Epithelial cell of proximal tubule (primary cell): ENCODE results near the gene WNT5B. TPM values are rescaled to one million over a fixed set of nuclear protein-coding genes. Genes with fewer than 3 reads are reported as not detected.

Experiments used
- DNase-seq: peaks from one replicate; pipeline ENCODE4 v3.0.0-alpha.2; 2011; ENCODE audit warnings: low read depth
- H3K4me3 ChIP-seq: 2 replicates; pipeline ENCODE4 v1.5.1; 2011; ENCODE audit warnings: low read depth, mild to moderate bottlenecking, low read length
- total RNA-seq: library from RNA; depleted of rRNA; stranded (reverse); fragments of >200 nt; gene quantifications from 2 replicates; pipeline ENCODE4 v1.2.3, GENCODE V29; 2015
- TF ChIP-seq, protein P1 (sequence below): conservative IDR thresholded peaks from 2 replicates; pipeline ENCODE4 v1.5.1; 2012; ENCODE audit warnings: low read depth, mild to moderate bottlenecking, low read length

Gene WNT5B
- total RNA-seq, 1 donor from 2014 or later, result 6.6 TPM

DNA sequence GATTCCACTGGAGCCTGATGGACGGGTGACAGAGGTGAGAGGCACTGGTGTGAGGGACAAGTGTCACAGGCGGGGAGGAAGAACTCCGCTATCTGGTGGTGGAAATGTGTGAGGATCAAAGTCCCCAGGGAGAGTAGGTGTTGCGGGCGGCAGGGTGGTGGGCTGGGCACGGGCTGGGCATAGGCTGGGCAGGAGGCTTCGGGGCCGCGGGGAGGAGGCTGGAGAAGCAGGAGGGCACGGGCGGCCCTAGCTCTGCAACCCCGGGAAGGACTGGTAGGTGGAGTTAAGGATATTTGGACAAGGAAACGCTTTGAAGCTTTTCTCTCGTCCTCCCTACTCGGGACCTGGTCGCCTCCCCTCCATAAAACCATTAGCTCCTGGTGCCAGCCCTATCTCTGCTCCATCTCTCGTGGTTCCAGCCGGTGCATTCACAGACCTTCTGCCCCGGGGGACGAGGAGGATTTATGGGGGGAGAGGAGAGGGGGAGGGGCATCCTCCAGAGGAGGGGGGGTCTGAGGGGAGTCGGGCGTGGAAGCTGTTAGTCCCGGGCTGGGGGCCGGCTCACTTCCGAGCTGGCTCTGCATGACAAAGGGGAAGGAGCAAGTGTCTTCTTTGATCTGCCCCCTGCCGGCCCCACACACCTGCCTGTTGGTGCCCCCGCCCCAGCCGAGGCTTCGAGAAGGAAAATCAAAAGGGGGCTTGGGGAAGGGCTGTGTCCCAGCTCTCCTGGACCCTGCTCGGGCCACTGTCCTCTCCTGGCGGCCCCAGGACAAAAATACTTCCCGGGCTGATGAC, 504 bp downstream of the WNT5B start:
- DNase-seq, result no peak
- peak overlapping the region; percentile 60 for H3K4me3 ChIP-seq
- TF ChIP-seq, protein P1, sequence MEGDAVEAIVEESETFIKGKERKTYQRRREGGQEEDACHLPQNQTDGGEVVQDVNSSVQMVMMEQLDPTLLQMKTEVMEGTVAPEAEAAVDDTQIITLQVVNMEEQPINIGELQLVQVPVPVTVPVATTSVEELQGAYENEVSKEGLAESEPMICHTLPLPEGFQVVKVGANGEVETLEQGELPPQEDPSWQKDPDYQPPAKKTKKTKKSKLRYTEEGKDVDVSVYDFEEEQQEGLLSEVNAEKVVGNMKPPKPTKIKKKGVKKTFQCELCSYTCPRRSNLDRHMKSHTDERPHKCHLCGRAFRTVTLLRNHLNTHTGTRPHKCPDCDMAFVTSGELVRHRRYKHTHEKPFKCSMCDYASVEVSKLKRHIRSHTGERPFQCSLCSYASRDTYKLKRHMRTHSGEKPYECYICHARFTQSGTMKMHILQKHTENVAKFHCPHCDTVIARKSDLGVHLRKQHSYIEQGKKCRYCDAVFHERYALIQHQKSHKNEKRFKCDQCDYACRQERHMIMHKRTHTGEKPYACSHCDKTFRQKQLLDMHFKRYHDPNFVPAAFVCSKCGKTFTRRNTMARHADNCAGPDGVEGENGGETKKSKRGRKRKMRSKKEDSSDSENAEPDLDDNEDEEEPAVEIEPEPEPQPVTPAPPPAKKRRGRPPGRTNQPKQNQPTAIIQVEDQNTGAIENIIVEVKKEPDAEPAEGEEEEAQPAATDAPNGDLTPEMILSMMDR, result peak; percentile 32

DNA sequence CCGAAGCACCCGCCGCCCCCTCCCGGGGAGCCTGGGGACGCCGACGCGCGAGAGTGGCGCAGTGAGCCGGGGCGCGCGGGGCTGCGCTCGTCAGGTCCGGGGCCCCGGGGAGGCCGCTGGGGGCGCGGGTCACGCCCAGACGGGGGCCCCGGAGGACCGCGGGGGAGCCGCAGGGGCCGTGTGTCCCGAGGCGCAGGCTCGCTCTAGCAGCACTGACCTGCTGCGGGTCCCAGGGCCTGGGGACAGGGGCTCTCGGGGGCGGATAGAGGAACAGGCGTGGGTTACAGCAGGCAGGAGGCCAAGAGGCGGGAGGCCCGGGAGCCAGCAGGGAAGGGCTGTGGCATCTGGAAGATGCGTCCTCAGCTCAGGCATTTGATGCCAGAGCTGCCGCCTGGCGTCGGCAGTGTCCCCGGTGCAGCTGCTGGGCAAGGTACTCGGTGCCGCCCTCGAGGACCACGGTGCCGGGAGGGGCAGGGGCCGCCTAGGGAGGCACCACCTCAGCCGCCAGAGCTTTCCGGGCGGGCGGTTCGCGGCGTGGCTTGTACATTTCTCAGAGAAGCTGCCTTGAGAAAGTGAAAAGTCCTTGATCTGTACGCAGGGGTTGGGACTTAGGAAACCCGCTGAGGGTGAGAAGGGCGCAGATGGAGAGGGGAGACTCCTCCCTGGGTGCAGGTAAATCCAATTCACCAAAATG, 1.2 kb downstream of the WNT5B start:
- no peak for DNase-seq
- peak overlapping the region; percentile 60 for H3K4me3 ChIP-seq
- TF ChIP-seq, protein P1, result peak; percentile 5

DNA sequence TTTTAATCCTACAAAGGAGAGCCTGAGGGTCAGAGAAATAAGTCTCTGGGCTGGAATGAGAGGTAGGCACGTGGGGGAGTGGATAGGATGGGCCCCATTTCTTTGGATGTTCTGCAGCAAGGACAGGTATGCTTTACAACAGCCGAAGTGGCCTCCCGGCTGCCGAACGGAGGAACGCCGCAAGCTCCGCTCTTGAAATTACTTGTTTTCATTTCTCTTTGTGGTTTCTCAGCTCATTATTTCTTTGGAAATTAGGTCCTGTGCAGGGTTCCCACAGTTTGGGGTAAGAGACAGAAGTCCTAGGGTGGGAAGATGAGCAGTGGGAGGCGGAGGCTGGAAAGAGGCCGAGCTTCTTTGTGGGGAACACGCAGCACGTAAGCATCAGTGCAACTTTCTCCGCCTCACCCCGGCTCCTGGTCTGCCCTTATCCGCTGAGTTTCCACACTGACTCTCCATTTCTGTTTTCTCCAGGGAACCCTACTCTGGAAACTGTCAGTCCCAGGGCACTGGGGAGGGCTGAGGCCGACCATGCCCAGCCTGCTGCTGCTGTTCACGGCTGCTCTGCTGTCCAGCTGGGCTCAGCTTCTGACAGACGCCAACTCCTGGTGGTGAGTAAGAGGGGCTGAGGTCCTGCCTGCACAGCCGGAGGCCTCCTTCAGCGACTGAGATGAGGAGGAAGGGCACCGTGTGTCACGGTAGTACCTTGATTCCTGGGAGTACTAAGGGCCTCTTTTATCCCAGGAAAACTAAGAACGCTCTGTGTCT, 2.0 kb downstream of the WNT5B start:
- peak overlapping the region; percentile 60 for H3K4me3 ChIP-seq
- DNase-seq, result no peak

DNA sequence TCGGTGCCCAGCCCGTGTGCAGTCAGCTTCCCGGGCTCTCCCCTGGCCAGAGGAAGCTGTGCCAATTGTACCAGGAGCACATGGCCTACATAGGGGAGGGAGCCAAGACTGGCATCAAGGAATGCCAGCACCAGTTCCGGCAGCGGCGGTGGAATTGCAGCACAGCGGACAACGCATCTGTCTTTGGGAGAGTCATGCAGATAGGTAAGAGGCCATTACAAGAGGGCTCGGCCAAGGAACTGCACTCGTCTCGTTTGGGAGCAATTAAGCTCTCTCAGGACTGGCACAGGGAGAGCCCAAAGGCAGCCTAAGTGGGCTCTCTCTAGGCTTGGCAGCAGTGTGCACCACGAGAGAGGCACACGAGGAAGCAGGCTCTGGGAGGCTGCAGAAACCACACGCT, 3.7 kb downstream of the WNT5B start:
- DNase-seq, result no peak
- H3K4me3 ChIP-seq, result no peak overlapping the region
- TF ChIP-seq, protein P1, result no peak

More for the DNA sequence above, 2.0 kb downstream of the WNT5B start:
- TF ChIP-seq, protein P1, result no peak

DNA sequence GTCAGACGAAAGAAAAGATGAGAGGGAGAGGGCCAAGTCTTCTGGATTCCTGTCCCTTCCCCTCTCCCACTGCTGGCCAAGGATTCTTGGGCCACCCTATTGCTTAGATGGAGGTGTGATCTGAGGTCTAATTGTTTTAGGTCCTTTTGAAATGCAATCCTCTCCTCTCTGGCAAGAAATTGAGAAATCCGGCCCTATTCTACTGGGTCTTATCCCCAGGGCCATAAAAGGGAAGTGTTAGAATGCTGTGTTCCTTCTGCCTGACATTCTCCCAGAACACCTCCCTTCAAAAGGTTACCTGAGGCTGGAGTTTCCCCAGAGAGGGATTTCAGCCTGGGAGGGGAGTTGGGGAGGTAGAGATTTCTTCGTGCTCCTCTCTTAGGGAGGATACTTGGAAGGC, 4.4 kb downstream of the WNT5B start:
- no peak overlapping the region for H3K4me3 ChIP-seq
- TF ChIP-seq, protein P1, result no peak
- no peak for DNase-seq

DNA sequence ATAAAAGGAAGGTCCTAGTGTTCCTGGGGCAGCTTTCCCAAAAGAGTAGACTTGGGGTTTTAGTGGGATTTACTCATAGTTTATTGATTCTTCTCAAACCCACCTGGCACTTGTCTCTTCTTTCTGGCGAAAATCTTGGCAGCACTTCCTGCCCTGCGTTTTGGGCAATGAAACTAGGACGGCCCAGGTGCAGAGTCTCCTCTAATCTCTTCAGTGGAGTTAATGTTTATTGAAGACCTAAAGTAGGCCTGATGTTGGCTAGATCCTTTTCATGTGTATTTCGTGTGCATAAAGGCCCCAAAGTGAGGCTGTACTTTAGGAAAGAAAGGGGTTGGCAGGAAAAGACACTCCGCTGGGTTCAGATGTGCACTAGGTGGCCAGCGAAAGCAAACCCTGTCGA, 5.1 kb downstream of the WNT5B start:
- DNase-seq, result no peak
- H3K4me3 ChIP-seq, result no peak overlapping the region
- TF ChIP-seq, protein P1, result no peak
